ENCODE data around the gene APH1A.

The APH1A gene

DNA sequence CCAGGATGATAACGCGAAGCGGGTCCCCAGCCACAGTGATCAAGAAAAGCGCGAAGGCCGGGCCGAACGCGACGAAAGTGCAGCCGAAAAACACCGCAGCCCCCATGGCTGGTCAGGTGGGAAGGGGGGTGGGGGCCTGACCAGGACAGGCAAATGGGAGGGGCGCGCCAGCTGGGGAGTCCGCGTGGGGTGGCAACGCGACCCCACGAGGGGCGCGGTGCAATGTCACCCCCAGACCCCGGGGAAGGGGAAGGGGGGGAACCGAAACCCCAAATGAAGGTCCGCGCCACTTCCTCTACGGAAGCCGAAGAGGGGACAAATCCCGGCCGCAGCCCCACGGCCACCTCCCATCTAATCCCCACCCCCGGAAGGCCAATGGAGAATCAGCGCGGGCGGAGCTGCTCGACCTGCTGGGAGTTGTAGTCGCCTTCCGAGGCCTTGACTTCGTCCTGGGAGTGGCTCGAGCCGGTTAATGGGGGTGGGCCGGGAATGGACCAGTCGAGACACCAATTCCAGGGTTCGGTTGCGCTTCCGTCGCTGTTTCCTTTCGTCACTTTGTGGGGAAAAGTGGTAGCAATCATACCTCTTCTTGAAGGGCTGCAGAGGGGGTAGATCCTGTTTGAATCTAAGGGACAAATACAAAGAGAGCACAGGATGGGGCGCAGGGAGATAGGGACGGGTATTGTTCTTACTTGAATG is at the start of gene APH1A:
Gene APH1A (minus strand): TSS at position 312 of the 699 bp plus-strand sequence. CDS start 206 bp downstream, at position 106.
- TF ChIP-seq YY1 (IDR thresholded peaks at IDR 0.05; ENCODE audit: low read depth) (peak; percentile 46; the same call in 1 of the 2 replicates), ZBTB7A (IDR thresholded peaks at IDR 0.05; ENCODE audit: low read depth) (peak; percentile 96), NFIC (IDR thresholded peaks at IDR 0.05) (no peak), EGR1 (IDR thresholded peaks at IDR 0.05) (peak; percentile 47; the same call in 1 of the 2 replicates), CREB1 (IDR thresholded peaks at IDR 0.05; ENCODE audit: low read depth) (peak; percentile 19; the same call in 1 of the 2 replicates), TAF1 (IDR thresholded peaks at IDR 0.05; ENCODE audit: low read depth) (peak; percentile 48; the same call in 1 of the 2 replicates)
- TF ChIP-seq, protein P1, sequence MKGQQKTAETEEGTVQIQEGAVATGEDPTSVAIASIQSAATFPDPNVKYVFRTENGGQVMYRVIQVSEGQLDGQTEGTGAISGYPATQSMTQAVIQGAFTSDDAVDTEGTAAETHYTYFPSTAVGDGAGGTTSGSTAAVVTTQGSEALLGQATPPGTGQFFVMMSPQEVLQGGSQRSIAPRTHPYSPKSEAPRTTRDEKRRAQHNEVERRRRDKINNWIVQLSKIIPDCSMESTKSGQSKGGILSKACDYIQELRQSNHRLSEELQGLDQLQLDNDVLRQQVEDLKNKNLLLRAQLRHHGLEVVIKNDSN (IDR thresholded peaks at IDR 0.05) = peak; percentile 66
- TF ChIP-seq, protein P2, sequence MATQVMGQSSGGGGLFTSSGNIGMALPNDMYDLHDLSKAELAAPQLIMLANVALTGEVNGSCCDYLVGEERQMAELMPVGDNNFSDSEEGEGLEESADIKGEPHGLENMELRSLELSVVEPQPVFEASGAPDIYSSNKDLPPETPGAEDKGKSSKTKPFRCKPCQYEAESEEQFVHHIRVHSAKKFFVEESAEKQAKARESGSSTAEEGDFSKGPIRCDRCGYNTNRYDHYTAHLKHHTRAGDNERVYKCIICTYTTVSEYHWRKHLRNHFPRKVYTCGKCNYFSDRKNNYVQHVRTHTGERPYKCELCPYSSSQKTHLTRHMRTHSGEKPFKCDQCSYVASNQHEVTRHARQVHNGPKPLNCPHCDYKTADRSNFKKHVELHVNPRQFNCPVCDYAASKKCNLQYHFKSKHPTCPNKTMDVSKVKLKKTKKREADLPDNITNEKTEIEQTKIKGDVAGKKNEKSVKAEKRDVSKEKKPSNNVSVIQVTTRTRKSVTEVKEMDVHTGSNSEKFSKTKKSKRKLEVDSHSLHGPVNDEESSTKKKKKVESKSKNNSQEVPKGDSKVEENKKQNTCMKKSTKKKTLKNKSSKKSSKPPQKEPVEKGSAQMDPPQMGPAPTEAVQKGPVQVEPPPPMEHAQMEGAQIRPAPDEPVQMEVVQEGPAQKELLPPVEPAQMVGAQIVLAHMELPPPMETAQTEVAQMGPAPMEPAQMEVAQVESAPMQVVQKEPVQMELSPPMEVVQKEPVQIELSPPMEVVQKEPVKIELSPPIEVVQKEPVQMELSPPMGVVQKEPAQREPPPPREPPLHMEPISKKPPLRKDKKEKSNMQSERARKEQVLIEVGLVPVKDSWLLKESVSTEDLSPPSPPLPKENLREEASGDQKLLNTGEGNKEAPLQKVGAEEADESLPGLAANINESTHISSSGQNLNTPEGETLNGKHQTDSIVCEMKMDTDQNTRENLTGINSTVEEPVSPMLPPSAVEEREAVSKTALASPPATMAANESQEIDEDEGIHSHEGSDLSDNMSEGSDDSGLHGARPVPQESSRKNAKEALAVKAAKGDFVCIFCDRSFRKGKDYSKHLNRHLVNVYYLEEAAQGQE (IDR thresholded peaks at IDR 0.05; ENCODE audit: low read depth) = no peak
- TF ChIP-seq, protein P3, sequence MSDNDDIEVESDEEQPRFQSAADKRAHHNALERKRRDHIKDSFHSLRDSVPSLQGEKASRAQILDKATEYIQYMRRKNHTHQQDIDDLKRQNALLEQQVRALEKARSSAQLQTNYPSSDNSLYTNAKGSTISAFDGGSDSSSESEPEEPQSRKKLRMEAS (IDR thresholded peaks at IDR 0.05) = peak; percentile 58

DNA sequence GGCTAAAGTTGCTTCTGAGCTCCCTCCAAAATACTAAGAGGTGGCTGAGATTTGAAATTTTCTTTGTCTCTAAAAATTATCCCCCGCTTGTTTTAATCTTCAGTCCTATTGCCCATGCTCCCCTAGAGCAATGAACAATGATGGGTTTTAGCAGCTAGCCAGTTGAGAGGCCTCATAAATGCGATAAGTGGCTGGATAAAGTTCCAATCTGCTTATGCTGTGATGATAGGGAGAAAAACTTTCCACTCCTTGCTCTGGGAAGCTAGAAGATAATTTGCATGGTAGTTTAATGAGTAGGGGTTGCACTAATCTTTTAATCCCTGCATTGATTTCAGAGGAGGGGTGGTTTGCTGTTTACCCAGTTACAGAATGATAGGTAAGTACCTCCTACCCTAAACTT is 42.9 kb upstream of the APH1A start:
- TF ChIP-seq, protein P3 (IDR thresholded peaks at IDR 0.05) = no peak
- TF ChIP-seq, protein P1 (IDR thresholded peaks at IDR 0.05) = no peak
- TF ChIP-seq TAF1 (IDR thresholded peaks at IDR 0.05; ENCODE audit: low read depth) (no peak), TCF12 (IDR thresholded peaks at IDR 0.05; ENCODE audit: low read depth) (no peak), RAD21 (IDR thresholded peaks at IDR 0.05; ENCODE audit: low read depth) (no peak), TEAD4 (IDR thresholded peaks at IDR 0.05) (no peak), CREB1 (IDR thresholded peaks at IDR 0.05; ENCODE audit: low read depth) (no peak)

DNA sequence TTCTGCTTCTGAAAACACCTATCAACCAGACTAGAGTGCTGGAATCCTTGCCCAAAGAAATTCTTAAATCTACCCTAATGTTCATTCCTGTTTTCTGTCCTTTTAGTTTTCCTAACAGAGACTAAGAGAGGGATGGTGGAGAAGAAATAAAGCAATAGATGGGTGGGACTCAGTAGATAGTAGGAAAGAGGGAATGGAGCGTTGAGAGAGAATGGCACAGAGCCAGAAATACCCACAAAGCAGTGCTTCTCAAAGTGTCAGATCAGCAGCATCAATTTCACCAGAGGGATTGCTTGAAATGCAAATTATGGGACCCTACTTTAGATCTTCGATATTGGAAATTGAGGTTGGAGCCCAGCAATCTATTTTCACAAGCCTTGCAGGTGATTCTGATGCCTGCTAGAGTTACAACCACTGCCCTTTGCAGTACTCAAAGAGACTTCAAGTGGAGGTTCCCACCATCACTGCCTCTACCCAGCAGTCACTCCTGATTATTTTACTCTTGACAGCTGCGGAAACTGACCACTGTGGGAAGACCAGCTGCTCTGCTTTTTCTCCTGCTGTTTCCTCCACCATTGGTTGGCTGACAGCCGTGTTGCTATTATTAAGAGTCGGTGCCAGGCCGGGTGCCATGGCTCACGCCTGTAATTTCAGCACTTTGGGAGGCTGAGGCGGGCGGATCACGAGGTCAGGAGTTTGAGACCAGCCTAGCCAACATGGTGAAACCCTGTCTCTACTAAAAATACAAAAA is 41.1 kb upstream of the APH1A start:
- TF ChIP-seq TEAD4 (IDR thresholded peaks at IDR 0.05) = no peak
- TF ChIP-seq YY1 (IDR thresholded peaks at IDR 0.05; ENCODE audit: low read depth) = no peak
- no peak for TF ChIP-seq EGR1 (IDR thresholded peaks at IDR 0.05)
- TF ChIP-seq, protein P3 (IDR thresholded peaks at IDR 0.05) = no peak
- TF ChIP-seq, protein P1 (IDR thresholded peaks at IDR 0.05) = no peak

DNA sequence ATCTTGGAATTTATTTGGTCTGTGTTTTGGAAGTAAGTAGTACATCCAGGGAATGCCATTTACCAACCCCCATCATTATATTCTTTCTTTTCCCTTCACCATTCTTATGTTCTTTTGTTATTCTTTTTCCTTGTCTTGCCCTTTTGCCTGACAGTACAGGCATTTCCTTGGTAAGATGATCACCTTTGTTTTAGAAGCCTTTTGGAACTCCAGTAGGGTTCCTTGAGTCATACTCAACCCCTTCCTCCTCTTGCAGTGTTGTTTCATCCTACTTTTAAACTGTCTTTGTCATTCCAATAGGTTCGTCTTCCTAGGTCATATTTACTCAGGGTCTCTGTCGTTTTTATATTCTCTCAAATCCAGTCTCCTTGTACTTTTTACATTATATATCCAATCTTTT is 34.1 kb upstream of the APH1A start:
- TF ChIP-seq EP300 (IDR thresholded peaks at IDR 0.05; ENCODE audit: borderline replicate concordance) (no peak), EGR1 (IDR thresholded peaks at IDR 0.05) (no peak), ZBTB7A (IDR thresholded peaks at IDR 0.05; ENCODE audit: low read depth) (no peak), TEAD4 (IDR thresholded peaks at IDR 0.05) (no peak), CREB1 (IDR thresholded peaks at IDR 0.05; ENCODE audit: low read depth) (no peak), NFIC (IDR thresholded peaks at IDR 0.05) (no peak), YY1 (IDR thresholded peaks at IDR 0.05; ENCODE audit: low read depth) (no peak), FOXM1 (IDR thresholded peaks at IDR 0.05; ENCODE audit: borderline replicate concordance, low read depth) (no peak), TCF12 (IDR thresholded peaks at IDR 0.05; ENCODE audit: low read depth) (no peak), RAD21 (IDR thresholded peaks at IDR 0.05; ENCODE audit: low read depth) (no peak), CEBPB (IDR thresholded peaks at IDR 0.05) (no peak), TAF1 (IDR thresholded peaks at IDR 0.05; ENCODE audit: low read depth) (no peak)
- TF ChIP-seq, protein P1 (IDR thresholded peaks at IDR 0.05) = no peak
- TF ChIP-seq, protein P3 (IDR thresholded peaks at IDR 0.05) = no peak
- TF ChIP-seq, protein P2 (IDR thresholded peaks at IDR 0.05; ENCODE audit: low read depth) = no peak

All from Ishikawa (cell line).